H54 (cell line): ENCODE data around the gene SLFN14.
"Not testable (repeated sequence)": the region's sequence is repeated elsewhere in the genome, so short reads cannot be mapped to it uniquely, and the experiment has no call there.

Experiments
- DNase-seq: peaks from one replicate; pipeline ENCODE4 v3.0.0; 2011; ENCODE audit warnings: low spot score, mixed read lengths; ENCODE audit not compliant: insufficient read length
- FAIRE-seq: peaks from 3 replicates; lab custom pipeline; 2011; peaks lifted over from hg19 to GRCh38; lab: Jason Lieb, UNC
- POLR2A ChIP-seq: IDR thresholded peaks from 2 replicates; pipeline ENCODE4 v1.6.1; 2011; ENCODE audit warnings: low read depth, mild to moderate bottlenecking, low read length

SLFN14 gene

GRCh38 chr17:35578197-35578928 is 17.7 kb upstream of the SLFN14 start, which contains the start of gene PEX12:
TSS of gene PEX12 (minus strand) at chr17:35578571. CDS start at chr17:35578021, 550 bp downstream.
- DNase-seq: peak; percentile 65
- TF ChIP-seq POLR2A: peak; percentile 88
- FAIRE-seq: no peak

- no peak for DNase-seq
- FAIRE-seq: no peak
Observed at GRCh38 chr17:35577830-35578196, 17.2 kb upstream of the SLFN14 start.

GRCh38 chr17:35575759-35576158 is 15.1 kb upstream of the SLFN14 start:
- TF ChIP-seq POLR2A: no peak
- DNase-seq (no peak), FAIRE-seq (no peak)

More at GRCh38 chr17:35577830-35578196, 17.2 kb upstream of the SLFN14 start:
- no peak for TF ChIP-seq POLR2A

- TF ChIP-seq POLR2A: no peak
- DNase-seq (no peak), FAIRE-seq (no peak)
Observed at GRCh38 chr17:35569405-35569804, 8.8 kb upstream of the SLFN14 start.

- no peak for TF ChIP-seq POLR2A
- FAIRE-seq (no peak), DNase-seq (no peak)
Observed at GRCh38 chr17:35568561-35568960, 7.9 kb upstream of the SLFN14 start.

- TF ChIP-seq POLR2A: no peak
- FAIRE-seq: no peak
- DNase-seq: no peak
Observed at GRCh38 chr17:35566968-35567367, 6.3 kb upstream of the SLFN14 start.

- FAIRE-seq, DNase-seq: not testable (repeated sequence)
Observed at GRCh38 chr17:35563181-35563580, 2.6 kb upstream of the SLFN14 start.

GRCh38 chr17:35559495-35560210 is 966 bp downstream of the SLFN14 start:
- DNase-seq (no peak), FAIRE-seq (no peak)

GRCh38 chr17:35557353-35557752 is 3.3 kb downstream of the SLFN14 start:
- TF ChIP-seq POLR2A: no peak
- no peak for DNase-seq
- FAIRE-seq: no peak

More at GRCh38 chr17:35559495-35560210, 966 bp downstream of the SLFN14 start:
- no peak for TF ChIP-seq POLR2A

GRCh38 chr17:35555691-35556090 is 4.9 kb downstream of the SLFN14 start:
- DNase-seq (no peak), FAIRE-seq (no peak)
- no peak for TF ChIP-seq POLR2A

GRCh38 chr17:35554668-35555067 is 6.0 kb downstream of the SLFN14 start:
- FAIRE-seq: no peak
- no peak for TF ChIP-seq POLR2A
- no peak for DNase-seq

- DNase-seq (no peak), FAIRE-seq (no peak)
- no peak for TF ChIP-seq POLR2A
Observed at GRCh38 chr17:35553310-35553709, 7.3 kb downstream of the SLFN14 start.

GRCh38 chr17:35548978-35549377 is 11.6 kb downstream of the SLFN14 start:
- DNase-seq: no peak
- no peak for TF ChIP-seq POLR2A
- no peak for FAIRE-seq

- DNase-seq (no peak), FAIRE-seq (no peak)
- TF ChIP-seq POLR2A: no peak
Observed at GRCh38 chr17:35548208-35548810, 12.3 kb downstream of the SLFN14 start.
